ENCODE measurements around the gene SEMA6C. TPM values are rescaled to one million over a fixed set of nuclear protein-coding genes. Genes with fewer than 3 reads are reported as not detected.

Gene SEMA6C
- total RNA-seq = 1.2 and 1.3 TPM in 2 replicates

GRCh38 chr1:151146412-151147131 is at the start of gene SEMA6C:
Gene SEMA6C (minus strand): TSS chr1:151146631. CDS start chr1:151142621, 4,010 bp downstream.

DNA sequence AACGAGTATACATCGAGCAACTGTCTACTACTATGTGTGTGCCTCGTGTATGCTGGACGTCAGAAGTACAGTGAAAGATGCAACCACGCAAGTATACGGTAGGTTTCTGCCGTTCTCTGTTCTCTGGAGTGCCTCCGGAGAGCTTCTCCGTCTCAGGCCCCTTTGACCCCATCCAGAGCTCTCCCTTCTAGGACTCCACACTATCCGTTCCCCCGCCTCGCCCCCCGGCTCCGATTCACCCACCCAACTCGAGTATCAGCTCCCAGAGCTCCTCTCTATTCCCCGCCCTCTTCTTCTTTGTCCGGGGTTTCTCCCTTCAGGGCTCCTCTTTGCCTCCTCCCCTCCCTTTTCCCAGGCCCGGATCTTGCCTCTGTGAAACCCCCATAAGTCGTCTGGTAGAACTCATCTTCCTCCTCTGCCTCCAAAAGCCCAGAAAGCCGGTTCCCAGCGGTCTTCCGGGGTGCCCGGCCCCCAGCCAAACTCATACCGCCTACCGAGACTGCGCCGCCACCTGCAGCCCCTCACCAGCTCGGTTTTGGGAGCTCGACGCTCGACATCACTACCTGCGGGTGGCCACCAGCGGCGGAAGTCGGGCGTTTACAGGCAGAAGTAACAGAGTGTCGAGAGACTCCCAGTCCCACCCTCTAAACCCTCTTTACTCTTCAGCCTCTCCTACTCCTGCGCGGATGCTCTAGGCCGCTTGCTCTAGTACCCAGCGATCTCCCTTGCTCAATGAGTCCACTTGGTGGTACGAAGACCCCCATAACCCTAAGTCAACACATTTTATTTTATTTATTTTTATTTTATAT is 43.4 kb upstream of the SEMA6C start, which contains the start of gene VPS72:
TSS of gene VPS72 (minus strand) at position 561 of the 809 bp plus-strand sequence. CDS start at position 485, 76 bp downstream.

GRCh38 chr1:151175863-151176262 is 29.4 kb upstream of the SEMA6C start, which contains the start of gene TMOD4:
Gene TMOD4 (minus strand): TSS chr1:151175981. CDS start chr1:151174875, 1,106 bp downstream.

DNA sequence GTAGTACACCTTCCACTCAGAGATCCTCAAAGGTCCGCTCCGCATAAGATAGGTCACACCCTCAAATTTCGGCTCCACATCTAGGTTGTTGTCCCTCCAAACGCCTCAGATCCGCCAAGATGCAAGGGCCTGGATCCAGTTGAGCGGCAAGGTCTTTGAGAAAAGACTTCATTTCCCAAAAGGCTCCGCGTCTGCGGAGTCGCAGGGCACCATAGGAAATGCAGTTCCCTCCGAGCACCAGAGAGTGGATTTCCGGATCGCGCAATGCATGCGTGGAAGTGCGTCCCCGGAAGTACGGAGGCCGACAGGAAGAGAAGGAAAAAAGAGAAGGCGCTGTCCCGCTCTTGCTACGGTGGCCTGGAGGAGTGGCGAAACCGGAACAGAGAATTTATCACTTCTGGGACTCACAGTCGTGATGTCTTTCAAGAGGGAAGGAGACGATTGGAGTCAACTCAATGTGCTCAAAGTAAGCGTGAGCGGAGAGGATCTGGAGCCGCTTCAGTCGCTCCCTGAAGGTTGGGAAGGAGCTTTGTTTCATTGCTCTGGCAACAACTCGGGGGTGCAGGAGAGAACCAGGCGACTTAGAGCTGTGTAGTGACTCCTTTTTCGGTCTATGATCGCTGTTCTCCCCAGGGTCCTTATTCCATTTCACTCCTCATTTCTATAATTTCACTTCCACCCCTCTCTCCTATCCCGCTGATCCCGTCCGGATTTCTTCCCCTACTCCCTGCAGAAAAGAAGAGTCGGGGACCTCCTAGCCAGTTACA is 19.5 kb upstream of the SEMA6C start, which contains the start of the genes LYSMD1 and SCNM1:
TSS of gene LYSMD1 (minus strand) at position 165 of the 767 bp plus-strand sequence. CDS start 644 bp downstream, outside the sequence.
TSS of gene SCNM1 (plus strand) at position 407 of the 767 bp plus-strand sequence. CDS start at position 416, 9 bp downstream.

DNA sequence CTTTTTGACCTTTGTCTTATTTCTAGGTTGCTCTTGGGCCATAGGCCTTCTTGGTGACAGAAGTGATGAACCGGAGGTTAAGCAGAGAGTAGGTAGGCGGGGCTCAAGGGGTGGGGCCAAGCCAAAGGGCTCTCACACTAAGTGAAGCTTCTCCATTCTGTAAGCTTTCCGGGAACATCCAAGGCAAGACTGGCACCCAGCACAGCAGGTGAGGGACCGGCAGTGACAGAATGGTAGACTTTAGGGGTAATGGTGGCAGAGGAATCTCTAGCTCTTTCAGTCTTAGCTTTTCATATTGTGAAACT is 10.0 kb upstream of the SEMA6C start, which contains the start of gene TNFAIP8L2:
TSS of gene TNFAIP8L2 (plus strand) at position 135 of the 305 bp plus-strand sequence. CDS start 2,049 bp downstream, outside the sequence.

Other genes with a start within 250 kb of the SEMA6C start
- 35.9 and 42.5 TPM in 2 replicates for gene SETDB1, start 220.3 kb downstream of the SEMA6C start, total RNA-seq
- gene CERS2, start 171.8 kb downstream of the SEMA6C start, total RNA-seq = 87.1 and 170 TPM in 2 replicates
- gene ANXA9, start 164.3 kb downstream of the SEMA6C start, total RNA-seq = 0.17 and 0.29 TPM in 2 replicates
- gene MINDY1, start 139.7 kb downstream of the SEMA6C start, total RNA-seq = 13.4 and 15.0 TPM in 2 replicates
- gene PRUNE1, start 138.2 kb downstream of the SEMA6C start, total RNA-seq = 7.1 and 9.8 TPM in 2 replicates
- under 0.01 and 0.17 TPM in 2 replicates for gene BNIPL, start 110.0 kb downstream of the SEMA6C start, total RNA-seq
- gene C1orf56, start 98.9 kb downstream of the SEMA6C start, total RNA-seq = 1.7 and 4.8 TPM in 2 replicates
- 36.5 and 40.7 TPM in 2 replicates for gene CDC42SE1, start 87.0 kb downstream of the SEMA6C start, total RNA-seq
- gene MLLT11, start 86.2 kb downstream of the SEMA6C start, total RNA-seq = 2.9 and 3.1 TPM in 2 replicates
- 14.0 and 23.7 TPM in 2 replicates for gene GABPB2, start 75.9 kb downstream of the SEMA6C start, total RNA-seq
- gene TNFAIP8L2, start 10.0 kb upstream of the SEMA6C start, total RNA-seq = not detected in 2 replicates
- 5.8 and 6.1 TPM in 2 replicates for gene LYSMD1, start 19.3 kb upstream of the SEMA6C start, total RNA-seq
- gene SCNM1, start 19.5 kb upstream of the SEMA6C start, total RNA-seq = 21.8 and 27.5 TPM in 2 replicates
- gene TMOD4, start 29.4 kb upstream of the SEMA6C start, total RNA-seq = 0.17 and 0.29 TPM in 2 replicates
- 37.9 and 50.6 TPM in 2 replicates for gene VPS72, start 43.6 kb upstream of the SEMA6C start, total RNA-seq
- 57.2 and 70.8 TPM in 2 replicates for gene PIP5K1A, start 51.9 kb upstream of the SEMA6C start, total RNA-seq
- 205 and 248 TPM in 2 replicates for gene PSMD4, start 108.1 kb upstream of the SEMA6C start, total RNA-seq
- 13.7 and 19.8 TPM in 2 replicates for gene ZNF687, start 135.7 kb upstream of the SEMA6C start, total RNA-seq
- 74.1 and 83.8 TPM in 2 replicates for gene PI4KB, start 180.8 kb upstream of the SEMA6C start, total RNA-seq
- 44.9 and 55.1 TPM in 2 replicates for gene RFX5, start 200.6 kb upstream of the SEMA6C start, total RNA-seq
- gene SELENBP1, start 226.1 kb upstream of the SEMA6C start, total RNA-seq = 74.0 and 120 TPM in 2 replicates

Data from smooth muscle cell of trachea (primary cell).